GM19023 (cell line): Measurements from ENCODE around the gene KLHDC9.
"Not testable (repeated sequence)": the region's sequence is repeated elsewhere in the genome, so short reads cannot be mapped to it uniquely, and the experiment has no call there.

Source experiments
- ATAC-seq: cut with Tn5 transposase; IDR thresholded peaks from one replicate; pipeline ENCODE4 v1.9.1; 2021; ENCODE audit warnings: mild to moderate bottlenecking, moderate library complexity; ENCODE audit not compliant: unreplicated experiment

KLHDC9 gene

GRCh38 chr1:161095230-161095629, 2.9 kb upstream of the KLHDC9 start:
- no peak for ATAC-seq

DNA sequence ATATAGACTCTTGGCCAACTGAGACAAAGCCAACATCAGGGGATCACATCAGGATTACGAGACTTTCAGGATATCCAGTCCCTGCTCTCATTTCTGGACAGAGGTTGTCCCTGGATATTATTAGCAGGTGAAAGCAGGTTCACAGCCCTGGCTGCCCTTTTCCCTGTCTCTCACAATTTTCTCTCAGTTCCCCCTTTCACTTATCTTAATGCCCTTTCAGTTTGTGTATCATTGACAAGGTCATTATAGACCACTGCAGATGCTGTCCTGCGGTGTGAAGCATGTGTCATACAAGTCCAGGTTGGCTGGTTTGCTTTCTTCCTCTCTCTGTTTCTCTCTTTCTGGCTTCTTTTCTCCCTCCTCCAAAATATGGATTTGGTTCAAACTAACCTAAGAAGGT, 2.1 kb upstream of the KLHDC9 start:
- ATAC-seq: no peak

DNA sequence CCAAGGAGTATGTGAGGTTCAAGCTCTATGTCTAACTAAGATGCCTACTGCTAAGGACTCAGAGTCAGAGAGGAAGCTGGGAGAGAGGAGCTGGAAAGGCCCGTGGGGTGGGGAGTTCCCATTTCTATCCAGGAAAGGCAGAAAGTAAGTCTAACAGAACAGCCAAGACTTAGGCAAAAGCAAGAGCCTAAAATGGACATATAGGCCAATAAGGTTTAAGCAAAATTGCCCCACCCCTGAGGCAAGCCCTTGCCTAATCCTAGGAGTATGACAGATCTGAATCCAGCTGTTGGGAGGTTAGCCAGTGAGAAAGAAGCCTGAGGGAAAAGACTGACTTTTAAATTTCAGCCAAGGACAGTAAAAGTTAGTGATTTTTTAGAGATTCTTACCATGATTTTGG, 1.6 kb upstream of the KLHDC9 start:
- ATAC-seq: no peak

DNA sequence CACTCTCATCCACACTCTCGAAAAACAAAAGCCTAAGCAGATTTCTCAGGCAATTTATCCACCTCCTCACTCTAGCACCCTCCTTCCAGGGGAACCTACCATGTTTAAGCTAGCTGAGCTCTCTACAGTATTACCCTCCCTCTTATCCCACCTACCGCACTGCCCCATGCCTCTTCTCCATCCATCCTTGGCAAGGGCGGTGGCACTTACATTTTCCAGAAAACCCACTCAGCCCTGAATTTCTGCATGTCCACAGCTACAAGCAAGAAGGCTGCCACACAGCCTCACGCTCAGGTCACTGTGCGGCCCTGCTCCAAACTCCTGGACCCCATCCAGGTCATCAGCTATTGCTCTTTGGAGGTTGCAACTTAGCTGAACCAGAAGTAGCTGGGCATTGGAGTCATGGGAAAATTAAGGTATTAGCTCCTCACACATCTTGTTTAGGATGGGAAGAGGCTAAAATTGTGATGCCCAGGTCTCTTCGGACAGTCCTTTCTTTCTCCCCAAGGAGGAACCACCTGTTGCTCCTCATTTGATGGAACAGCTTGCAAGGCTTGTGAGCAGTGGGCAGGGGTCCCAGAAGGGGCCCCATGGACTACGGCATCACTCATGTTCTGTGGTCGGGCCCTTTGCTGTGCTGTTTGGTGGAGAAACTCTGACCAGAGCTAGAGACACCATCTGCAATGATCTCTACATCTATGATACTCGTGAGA, 1.1 kb downstream of the KLHDC9 start:
- no peak for ATAC-seq

DNA sequence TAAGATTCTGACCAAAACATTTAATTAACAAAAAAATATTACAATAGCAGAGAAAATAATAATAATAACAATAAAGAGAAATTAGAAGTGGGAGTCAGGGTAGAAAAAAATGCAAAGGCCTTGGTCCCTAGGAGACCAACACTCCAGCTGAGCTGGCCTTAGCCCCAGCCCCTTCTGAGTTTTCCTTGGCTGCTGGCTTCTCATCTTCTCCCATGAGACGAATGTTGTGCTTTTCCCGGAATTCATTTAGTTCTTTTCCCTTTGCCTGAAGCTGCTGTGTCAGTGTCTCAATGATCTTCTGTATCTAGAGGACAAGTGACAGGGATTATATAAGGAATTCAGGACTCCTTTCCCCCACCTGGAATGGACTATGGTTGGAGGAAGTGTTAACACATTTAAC, 2.4 kb downstream of the KLHDC9 start:
- no peak for ATAC-seq

GRCh38 chr1:161106431-161106830, 8.3 kb downstream of the KLHDC9 start:
- ATAC-seq: no peak

GRCh38 chr1:161111117-161111516, 13.0 kb downstream of the KLHDC9 start:
- ATAC-seq: no peak

DNA sequence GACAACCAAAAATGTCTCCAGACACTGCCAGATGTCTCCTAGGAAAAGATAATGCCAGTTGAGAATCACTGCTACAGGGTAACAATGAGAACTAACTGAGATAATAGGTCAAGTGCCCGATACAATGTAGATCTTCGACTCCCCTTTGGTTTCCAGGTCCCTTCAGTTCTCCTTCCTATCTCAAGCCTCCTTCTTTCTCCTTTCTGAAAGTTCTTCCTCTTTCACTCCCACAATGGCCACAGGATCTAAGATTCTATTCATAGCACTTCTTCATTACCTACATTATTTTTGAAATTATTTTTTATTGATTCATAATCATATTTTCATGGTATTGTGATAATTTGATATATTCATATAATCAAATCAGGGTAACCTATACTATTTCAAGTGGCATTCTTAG, 13.4 kb downstream of the KLHDC9 start:
- no peak for ATAC-seq

DNA sequence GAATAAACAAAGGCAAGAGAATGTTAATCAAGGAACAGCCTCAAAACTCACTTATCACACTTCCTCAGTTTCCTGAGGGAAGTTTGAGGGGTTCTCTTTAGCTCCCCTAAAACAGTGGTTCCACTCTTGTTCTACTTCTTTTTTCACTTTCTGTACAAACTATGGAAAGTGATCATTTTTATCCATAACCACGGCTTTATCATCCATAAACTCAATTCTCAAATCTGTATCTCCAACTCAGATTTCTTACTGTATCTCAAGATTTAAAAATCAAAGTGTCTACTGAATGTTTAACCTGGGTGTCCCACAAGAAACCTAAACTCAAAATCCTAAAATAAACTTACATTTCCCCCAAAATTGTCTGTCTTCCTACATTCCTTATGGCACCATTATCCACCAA, 15.8 kb downstream of the KLHDC9 start:
- ATAC-seq: no peak

GRCh38 chr1:161114556-161114955, 16.4 kb downstream of the KLHDC9 start:
- ATAC-seq: no peak

- ATAC-seq: no peak
These were observed 17.1 kb downstream of the KLHDC9 start for GRCh38 chr1:161115132-161115711.

DNA sequence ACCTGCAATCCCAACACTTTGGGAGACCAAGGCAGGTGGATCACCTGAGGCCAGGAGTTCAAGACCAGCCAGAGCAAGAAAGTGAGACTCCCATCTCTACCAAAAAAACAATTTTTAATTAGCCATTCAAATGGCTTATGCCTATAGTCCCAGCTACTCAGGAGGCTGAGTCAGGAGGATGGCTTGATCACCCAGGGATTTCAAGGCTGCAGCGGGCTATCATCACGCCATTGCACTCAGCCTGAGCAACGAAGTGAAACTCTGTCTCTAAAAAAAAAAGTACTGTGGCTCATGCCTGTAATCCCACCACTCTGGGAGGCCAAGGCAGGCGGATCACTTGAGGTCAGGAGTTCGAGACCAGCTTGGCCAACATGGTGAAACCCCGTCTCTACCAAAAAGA, 17.8 kb downstream of the KLHDC9 start:
- not testable (repeated sequence) for ATAC-seq

- peak; percentile 83 for ATAC-seq
These were observed 19.8 kb downstream of the KLHDC9 start, which contains the start of the genes NIT1 and PFDN2 for GRCh38 chr1:161117759-161118581. Gene NIT1 (plus strand): TSS chr1:161118105. CDS start chr1:161118177, 72 bp downstream. Gene PFDN2 (minus strand): TSS chr1:161118037. CDS start chr1:161118026, 11 bp downstream.

DNA sequence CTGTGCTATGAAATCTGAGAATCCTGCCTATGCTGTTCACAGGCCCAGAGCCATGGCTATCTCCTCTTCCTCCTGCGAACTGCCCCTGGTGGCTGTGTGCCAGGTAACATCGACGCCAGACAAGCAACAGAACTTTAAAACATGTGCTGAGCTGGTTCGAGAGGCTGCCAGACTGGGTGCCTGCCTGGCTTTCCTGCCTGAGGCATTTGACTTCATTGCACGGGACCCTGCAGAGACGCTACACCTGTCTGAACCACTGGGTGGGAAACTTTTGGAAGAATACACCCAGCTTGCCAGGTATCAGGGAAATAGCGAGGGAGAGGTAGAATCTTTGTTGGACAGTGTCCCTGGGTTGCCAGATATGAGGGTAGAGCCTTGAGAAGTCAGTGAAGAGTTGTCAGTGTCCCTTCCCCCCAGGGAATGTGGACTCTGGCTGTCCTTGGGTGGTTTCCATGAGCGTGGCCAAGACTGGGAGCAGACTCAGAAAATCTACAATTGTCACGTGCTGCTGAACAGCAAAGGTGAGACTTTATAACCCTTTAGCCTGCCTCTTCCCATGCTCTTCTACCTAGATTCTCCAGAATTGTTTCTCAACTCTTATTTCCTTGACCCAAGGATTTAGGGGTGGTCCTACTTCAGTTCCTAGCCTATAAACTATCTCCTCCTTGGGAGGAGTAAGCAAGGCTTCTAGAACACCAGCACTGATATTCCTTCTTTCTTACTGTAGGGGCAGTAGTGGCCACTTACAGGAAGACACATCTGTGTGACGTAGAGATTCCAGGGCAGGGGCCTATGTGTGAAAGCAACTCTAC, 21.1 kb downstream of the KLHDC9 start:
- ATAC-seq: no peak

DNA sequence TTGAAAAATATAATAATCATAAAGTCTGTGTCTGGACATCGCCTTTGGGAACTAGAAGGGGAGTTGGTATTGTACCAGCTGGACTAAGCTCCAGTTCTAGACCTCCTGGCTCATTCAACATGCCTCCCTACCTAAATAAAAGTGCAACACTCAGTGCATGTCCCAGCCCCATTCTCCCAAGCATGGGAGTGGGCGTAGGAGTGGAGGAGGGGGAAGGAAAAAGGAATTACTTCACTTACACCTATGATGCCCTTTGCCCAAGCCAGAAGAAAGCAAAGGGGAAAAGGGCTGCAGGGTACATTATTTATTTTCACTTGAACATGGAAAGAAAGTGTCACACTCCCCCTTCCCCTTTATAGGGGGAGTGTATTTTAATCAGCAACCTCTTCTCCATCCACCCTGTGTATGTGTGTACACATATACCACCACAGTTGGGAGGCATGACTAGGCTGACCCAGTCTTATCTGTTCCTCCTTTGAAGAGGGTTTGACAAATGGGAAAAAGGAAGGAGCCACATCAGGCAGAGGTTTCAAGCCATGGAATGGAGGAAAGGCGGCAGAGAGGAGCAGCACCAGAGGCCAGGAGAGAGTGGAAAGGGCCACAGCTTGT, 23.0 kb downstream of the KLHDC9 start:
- no peak for ATAC-seq

DNA sequence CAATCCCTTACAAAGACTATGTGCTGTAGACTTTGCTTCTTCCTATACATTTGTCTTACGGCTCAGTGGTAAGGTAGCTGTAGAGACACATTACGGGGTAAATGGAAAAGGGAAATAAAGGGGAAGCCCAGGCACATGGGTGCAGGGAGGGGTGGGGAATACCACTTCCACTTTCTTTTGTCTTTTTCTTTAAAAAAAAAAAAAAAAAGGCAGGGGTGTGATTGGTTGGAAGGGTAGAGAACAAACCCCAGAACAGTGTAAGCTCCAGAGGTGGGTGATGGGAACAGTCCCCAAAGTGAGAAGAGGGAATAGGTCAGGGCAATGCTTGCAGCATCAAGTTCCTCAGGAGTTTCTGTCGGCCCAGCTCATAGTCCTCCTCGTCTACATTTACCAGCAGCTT, 23.7 kb downstream of the KLHDC9 start:
- ATAC-seq: no peak

DNA sequence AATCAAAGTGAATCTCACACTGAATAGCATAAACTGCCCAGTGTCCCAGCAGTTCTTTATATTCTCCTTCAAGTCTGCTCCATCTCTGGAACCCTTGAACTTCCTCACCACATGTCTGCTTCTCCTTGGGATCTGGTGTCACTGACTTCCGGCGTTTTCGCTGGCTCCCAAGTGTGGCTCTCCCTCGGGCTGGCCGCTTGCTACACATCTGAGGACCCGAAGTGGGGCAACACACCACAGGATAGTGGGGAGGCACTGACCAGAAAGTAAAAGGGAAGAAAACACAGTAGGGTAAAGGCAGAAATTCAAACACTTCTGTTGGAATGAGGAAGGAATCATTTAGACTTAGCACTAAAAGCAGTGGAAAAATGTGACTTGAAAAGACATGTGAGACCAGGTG, 24.8 kb downstream of the KLHDC9 start:
- no peak for ATAC-seq

- ATAC-seq: no peak
These were observed 29.5 kb downstream of the KLHDC9 start for GRCh38 chr1:161127649-161128048.

DNA sequence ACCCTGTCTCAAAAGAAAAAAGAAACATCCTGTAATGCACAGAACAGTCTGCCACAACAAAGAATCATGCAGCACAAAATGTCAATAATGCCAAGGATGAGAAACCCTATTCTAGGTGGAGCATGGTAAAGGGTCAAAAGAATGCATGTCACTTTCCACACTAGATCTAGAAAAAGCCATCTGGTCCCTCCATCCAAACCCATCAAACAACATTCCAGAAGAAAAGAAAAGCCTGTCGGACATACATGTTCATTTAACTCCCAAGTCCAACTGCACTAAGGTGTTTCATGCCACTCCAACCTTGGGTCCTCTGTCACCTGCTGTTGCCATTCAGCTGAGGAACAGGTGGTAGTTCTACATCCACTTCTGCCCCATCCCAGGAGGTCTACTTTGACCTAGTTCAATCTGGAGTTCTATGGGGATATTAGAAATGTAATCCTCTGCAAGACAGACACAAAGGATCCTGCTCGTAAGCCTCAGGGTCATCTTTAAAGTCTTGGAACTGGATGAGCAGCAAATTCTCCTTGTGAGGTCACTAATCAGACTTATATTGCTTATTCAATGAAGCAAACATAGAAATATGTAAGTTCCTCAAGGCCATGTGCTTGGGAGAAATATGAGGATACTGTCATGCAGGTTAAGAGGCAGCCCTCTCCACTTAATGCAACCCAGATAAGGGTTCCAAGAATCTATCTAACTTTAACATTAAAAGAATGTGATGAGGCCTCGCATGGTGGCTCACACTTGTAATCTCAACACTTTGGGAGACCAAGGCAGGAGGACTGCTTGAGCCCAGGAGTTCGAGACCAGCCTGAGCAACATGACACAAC, 30.6 kb downstream of the KLHDC9 start:
- ATAC-seq: no peak

- no peak for ATAC-seq
These were observed 32.1 kb downstream of the KLHDC9 start for GRCh38 chr1:161130266-161130665.
